Glomerular visceral epithelial cell (primary cell): ENCODE data around the gene TOMM34.

Experiments
- DNase-seq: peaks from one replicate; pipeline ENCODE4 v3.0.0-alpha.2; 2016; ENCODE audit errors: extremely low spot score

The TOMM34 gene, protein sequence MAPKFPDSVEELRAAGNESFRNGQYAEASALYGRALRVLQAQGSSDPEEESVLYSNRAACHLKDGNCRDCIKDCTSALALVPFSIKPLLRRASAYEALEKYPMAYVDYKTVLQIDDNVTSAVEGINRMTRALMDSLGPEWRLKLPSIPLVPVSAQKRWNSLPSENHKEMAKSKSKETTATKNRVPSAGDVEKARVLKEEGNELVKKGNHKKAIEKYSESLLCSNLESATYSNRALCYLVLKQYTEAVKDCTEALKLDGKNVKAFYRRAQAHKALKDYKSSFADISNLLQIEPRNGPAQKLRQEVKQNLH

GRCh38 chr20:44960103-44960852, at the start of gene TOMM34:
TSS of gene TOMM34 (minus strand) at chr20:44960397. CDS start at chr20:44960333, 64 bp downstream.
- peak; percentile 95 for DNase-seq

- peak; percentile 12 for DNase-seq
These were observed 48.4 kb upstream of the TOMM34 start for GRCh38 chr20:45008521-45009049.

- DNase-seq, result no peak
These were observed 37.5 kb upstream of the TOMM34 start for GRCh38 chr20:44997668-44998067.

GRCh38 chr20:44997171-44997570, 37.0 kb upstream of the TOMM34 start:
- no peak for DNase-seq

DNA sequence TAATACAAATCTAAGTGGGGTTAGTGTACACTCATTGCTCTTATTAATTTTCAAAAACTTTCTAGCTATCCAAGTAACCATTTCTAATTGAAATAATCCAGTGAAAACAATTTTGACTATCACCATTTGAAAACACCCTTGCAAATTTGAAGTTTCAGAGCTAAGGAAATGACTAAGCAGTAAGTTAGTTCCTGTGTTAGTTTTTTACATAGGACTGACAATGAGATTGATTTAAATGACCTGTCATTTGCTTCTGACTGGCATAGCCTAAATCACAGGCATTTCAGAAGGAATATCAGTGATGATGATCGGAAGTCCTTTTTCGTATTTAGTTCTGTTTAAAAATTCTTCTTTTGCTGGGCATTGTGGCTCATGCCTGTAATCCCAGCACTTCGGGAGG, 33.1 kb upstream of the TOMM34 start:
- DNase-seq, result peak; percentile 6

- no peak for DNase-seq
These were observed 30.8 kb upstream of the TOMM34 start for GRCh38 chr20:44990957-44991356.

DNA sequence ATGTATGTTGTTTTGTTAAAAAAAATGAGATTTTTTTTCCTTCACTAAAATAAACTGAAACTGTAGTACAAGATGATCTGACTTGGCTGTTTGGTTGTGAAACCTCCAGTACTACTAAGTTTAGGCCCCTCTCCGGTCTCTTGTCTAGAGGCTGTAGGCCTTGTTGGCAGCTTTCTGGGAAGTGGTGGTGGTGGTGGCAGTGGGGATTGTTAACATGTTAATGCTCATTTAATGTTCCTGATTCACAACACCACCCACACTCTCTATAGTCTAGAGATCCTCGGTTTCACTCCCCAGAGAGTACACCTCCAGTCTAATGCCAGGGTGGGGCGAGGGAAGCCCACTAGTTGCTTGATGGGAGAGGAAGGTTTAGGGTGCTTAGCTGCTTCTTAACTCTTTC, 30.2 kb upstream of the TOMM34 start:
- DNase-seq, result no peak

DNA sequence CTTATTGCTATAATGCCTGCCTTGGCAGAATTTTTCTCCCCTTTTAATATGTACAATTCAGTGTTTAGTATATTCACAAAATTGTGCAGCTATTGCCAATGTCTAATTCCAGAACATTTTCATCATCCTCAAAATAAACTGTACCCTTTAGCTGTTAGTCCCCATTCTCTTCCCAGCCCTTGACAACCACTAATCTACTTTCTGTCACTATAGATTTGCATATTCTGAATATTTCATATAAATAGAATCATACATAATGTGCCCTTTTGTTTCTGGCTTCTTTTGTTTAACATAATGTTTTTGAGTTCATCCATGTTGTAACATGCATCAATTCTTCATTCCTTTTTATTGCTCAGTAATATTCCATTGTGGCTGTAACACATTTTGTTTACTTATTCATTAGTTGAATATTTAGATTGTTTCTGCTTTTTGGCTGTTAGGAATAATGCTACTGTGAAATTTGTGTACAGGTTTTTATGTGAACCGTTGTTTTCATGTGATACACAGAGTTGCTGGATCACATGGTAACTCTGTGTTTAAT, 28.5 kb upstream of the TOMM34 start:
- no peak for DNase-seq

- DNase-seq, result no peak
These were observed 23.0 kb upstream of the TOMM34 start for GRCh38 chr20:44983093-44983674.

DNA sequence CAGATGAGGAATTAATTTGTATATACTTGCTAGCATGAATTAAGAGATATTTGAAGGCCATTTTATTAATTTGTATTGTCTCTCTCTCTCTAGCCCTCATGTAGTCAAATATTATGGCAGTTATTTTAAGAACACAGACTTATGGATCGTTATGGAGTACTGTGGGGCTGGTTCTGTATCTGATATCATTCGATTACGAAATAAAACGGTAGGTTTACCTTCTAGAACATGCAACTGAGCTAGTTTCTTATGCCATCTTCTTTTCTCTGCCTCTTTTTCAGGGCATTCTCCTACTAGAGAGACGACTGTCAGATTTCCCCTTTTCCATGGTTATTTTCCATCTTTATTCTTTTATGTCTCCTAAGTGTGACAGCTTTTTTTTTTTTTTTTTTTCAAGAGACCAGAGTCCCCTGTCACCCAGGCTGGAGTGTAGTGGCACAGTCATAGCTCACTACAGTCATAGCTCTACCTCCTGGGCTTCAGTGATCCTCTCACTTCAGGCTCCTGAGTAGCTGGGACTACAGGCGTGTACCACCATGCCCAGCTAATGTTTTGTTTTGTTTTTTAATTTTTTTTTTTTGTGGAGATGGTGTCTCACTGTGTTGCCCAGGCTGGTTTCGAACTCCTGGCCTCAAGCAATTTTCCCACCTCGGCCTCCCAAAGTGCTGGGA, 21.7 kb upstream of the TOMM34 start:
- DNase-seq, result no peak

DNA sequence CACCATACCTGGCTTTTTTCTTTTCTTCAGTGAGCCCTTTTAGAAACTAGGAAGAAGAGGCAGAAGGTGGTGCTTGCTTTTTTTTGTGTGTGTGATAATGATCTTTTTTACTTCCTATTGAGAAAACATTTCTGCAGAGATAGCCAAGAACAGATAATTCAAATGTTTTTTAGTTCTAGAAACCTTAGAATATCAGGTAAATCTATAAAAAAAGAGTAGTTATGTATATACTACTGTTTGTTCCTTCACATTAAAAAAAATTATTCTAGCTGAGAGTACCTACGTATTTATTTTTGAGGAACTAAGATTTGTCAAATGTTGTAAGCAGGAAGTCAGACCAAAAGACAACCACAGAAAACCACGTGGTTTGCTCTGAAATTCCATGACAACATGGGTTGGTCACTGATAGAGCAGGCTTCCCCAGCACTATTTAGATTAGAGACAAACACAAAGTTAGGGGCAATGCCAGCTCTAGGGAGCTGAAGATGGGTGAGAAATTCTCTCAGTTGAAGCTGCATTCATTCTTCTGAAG, 19.0 kb upstream of the TOMM34 start:
- DNase-seq, result peak; percentile 22

- DNase-seq, result no peak
These were observed 16.5 kb upstream of the TOMM34 start for GRCh38 chr20:44976698-44977097.

- DNase-seq, result no peak
These were observed 12.9 kb upstream of the TOMM34 start for GRCh38 chr20:44973053-44973452.

DNA sequence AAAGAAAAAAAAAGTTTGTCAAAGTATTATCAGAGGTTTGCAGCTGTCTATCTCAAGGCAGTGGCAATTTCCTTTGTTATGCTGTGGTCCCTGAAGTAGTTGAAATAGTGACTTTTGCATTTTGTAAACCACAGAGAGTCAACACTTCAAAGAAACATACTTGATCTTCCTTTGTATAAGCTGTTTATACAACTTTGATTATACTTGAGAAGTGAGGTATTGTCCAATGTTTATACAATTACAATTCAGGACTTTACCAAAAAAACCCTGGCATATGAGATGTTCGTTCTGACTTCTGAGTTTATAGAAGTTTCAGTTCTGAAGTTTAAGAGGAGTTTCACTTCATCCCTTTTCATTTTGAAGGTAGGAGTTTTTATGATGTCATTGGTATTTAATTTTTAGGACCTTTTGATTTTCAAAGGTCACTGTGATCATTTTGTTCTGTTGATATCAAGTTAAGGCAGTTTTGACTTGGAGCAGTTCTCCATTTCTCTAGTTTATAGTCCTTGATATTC, 10.1 kb upstream of the TOMM34 start:
- no peak for DNase-seq

DNA sequence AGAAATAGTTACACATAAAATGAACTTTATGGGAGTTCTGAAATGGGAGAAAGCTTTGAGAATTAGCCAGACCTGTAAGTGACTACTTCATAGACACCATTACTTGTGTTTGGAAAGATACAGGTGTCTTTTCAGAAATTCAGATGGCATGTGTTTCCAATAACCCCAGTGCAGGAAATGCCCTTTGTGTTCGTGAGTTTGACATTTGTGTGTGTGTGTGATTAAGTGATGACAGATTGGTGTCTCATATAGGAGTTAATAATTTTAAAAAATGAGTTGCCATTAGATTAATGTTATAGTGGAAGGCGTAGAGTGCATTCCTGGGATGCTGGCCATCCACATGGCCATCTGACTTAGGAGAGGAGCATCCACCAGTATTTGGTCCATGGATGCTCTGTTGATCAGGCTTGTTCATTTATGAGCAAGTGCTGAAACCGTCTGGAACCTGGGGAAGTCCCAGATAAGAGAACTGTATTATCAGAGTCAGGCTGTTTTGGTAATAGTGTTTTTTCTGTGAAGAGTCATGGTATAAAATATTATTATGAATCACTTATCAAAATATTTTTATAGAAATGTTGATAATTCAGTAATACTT, 9.2 kb upstream of the TOMM34 start:
- no peak for DNase-seq

DNA sequence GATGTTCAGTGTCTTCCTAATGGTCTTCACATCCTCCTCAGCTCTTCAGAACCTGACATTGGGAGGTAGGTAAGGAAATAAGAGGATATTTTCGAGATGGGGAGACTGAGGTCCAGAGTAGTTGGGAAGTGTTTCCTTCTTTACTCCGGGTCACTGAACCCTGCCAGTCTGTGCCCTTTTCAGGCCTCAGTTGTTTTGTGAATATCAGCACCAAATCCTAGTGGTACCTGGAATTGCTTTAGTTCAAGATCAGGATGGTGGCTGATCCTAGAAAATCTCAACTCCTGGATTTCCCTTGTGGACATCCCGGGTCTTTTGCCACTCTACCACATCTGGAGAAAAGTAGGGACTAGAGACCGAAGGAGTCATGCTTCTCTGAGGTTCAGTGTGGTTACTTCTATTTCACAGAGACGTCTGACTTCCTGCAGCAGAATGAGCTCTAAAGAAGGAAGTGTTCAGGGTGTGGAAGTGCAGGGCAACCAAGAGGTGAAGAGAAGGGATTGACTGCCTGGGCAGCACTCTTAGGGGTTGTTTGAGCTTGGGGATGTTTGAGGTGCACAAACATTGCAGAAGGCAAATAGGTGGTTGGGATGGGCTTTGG, 7.1 kb upstream of the TOMM34 start:
- DNase-seq, result peak; percentile 36

DNA sequence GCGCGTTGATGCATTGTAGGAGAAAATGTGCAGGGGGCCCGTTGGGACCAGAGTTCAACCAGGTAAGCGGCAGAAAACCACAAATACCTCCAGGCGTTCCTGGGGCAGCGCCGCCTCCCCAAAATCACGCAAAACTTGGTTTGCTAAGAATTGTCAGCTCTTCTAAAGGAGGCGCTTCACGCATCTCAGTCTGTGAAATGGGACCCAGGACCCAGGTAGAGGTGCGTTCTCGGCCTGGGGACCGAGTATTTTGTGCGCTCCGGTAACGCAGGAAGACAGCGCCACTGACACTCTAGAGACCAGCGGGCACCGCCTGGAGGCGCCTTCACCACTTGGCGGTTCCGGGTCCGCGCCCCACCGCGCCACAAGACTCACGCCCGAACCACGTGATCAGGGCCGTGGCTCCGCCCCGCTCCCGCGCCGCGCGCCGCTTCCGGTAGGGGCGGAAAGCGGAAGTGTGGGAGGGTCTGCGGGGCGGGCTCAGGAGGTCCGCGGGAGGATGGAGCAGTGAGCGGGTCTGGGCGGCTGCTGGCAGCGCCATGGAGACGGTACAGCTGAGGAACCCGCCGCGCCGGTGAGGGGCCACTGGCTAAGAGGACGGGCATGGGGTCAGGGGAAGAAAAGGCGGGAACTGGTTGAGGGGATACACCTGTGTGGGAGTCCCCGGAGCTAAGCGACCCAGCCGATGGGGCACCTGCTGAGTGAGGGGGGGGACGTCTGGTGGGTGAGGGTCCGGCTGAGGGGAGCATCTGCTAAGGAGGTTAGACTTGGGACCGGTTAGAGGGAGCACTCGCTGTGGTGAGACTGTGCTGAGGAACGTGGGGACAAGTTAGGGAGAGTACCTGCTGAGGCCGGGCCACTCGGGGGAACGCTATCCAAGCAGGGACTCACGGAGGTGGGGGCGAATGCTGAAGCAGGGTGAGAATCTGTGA, 6.1 kb upstream of the TOMM34 start, which contains the start of gene STK4:
Gene STK4, plus strand, starts transcription at position 483 of the 932 bp plus-strand sequence. Its CDS starts 57 bp downstream, at position 540.
- DNase-seq, result peak; percentile 95

GRCh38 chr20:44965651-44966029, 5.4 kb upstream of the TOMM34 start:
- DNase-seq, result no peak
